B cell (primary cell): Measurements from ENCODE around the gene PREX1. TPM values are rescaled to one million over a fixed set of nuclear protein-coding genes. Genes with fewer than 3 reads are reported as not detected.

Experiments
- ATAC-seq: fragments of 200-7000 bp; cut with Tn5 transposase; one replicate; pipeline ENCODE4 v1.10.0; 2021; ENCODE audit warnings: low read depth, mild to moderate bottlenecking, moderate number of reproducible peaks, moderate library complexity
- CTCF ChIA-PET: fragments of 350-600 bp; sonication (Branson Sonifier 250); formaldehyde crosslinking; loops from one replicate; lab custom pipeline; 2021; ENCODE audit warnings: antibody characterized with exemption, inconsistent platforms; lab: Charles Lee
- POLR2A ChIA-PET: fragments of 350-600 bp; sonication (Branson Sonifier 250); formaldehyde crosslinking; loops from one replicate; lab custom pipeline; 2021; ENCODE audit warnings: antibody characterized with exemption; lab: Charles Lee
- DNase-seq: peaks from one replicate; pipeline ENCODE4 v3.0.0; 2013
- H2AFZ ChIP-seq: 2 replicates; pipeline ENCODE4 v1.6.1; 2012; ENCODE audit warnings: mild to moderate bottlenecking, low read depth, low read length; ENCODE audit not compliant: insufficient read depth, poor library complexity, severe bottlenecking
- H3K27ac ChIP-seq, 2 donors: 1 replicate in 1 of 2; 2 replicates in 1 of 2; pipeline ENCODE4 v1.5.1; 2012 to 2013; ENCODE audit warnings: low read length in 2 of 2, mild to moderate bottlenecking in 2 of 2, moderate library complexity in 1 of 2
- H3K27me3 ChIP-seq, 4 experiments: fragments of 200-600 bp in 1 of 4; sonication (generic) in 1 of 4; replicated peaks in 1 of 4; 1 replicate in 2 of 4; 2 replicates in 2 of 4; pipeline versions ENCODE4 v1.6.1 to v1.7.0; 2013 to 2016; ENCODE audit warnings: low read length in 3 of 4, mild to moderate bottlenecking in 2 of 4, mixed read lengths in 1 of 4, moderate library complexity in 1 of 4; ENCODE audit not compliant: insufficient read depth in 4 of 4, control insufficient read depth in 3 of 4; ENCODE audit errors: control extremely low read depth in 1 of 4
- H3K36me3 ChIP-seq, 2 experiments: replicated peaks in 1 of 2; 1 replicate in 1 of 2; 2 replicates in 1 of 2; pipeline versions ENCODE4 v1.6.1 to v1.7.1; 2013; ENCODE audit warnings: low read length in 1 of 2; ENCODE audit not compliant: insufficient read depth in 2 of 2, control insufficient read depth in 1 of 2; ENCODE audit errors: control extremely low read depth in 1 of 2, extremely low read depth in 1 of 2
- H3K4me1 ChIP-seq, 2 donors: fragments of 200-600 bp in 1 of 2; sonication (generic) in 1 of 2; 1 replicate in 1 of 2; 2 replicates in 1 of 2; pipeline versions ENCODE4 v1.5.1 to v1.6.1; 2013 to 2017; ENCODE audit warnings: low read length in 2 of 2; ENCODE audit not compliant: control insufficient read depth in 2 of 2, insufficient read depth in 2 of 2
- H3K4me2 ChIP-seq: replicated peaks from 2 replicates; pipeline ENCODE3; 2012; ENCODE audit warnings: mild to moderate bottlenecking, low read depth, low read length; ENCODE audit not compliant: poor library complexity, severe bottlenecking
- H3K4me3 ChIP-seq, 5 experiments: fragments of 200-600 bp in 1 of 5; sonication (generic) in 1 of 5; 1 replicate in 3 of 5; 2 replicates in 2 of 5; pipeline versions ENCODE4 v1.5.1 to v1.7.0; 2011 to 2016; ENCODE audit warnings: low read length in 4 of 5, mild to moderate bottlenecking in 4 of 5, low read depth in 2 of 5, control low read depth in 1 of 5, moderate library complexity in 1 of 5; ENCODE audit not compliant: insufficient read depth in 1 of 5; ENCODE audit errors: control extremely low read depth in 1 of 5, extremely low read depth in 1 of 5
- H3K79me2 ChIP-seq: fragments of 200-600 bp; sonication (generic); one replicate; pipeline ENCODE4 v1.6.0; 2016; ENCODE audit warnings: low read length; ENCODE audit not compliant: control insufficient read depth, insufficient read depth
- H3K9ac ChIP-seq: fragments of 200-600 bp; sonication (generic); 2 replicates; pipeline ENCODE4 v1.6.1; 2017; ENCODE audit warnings: mild to moderate bottlenecking, low read length, moderate library complexity
- H3K9me3 ChIP-seq, 3 donors: one replicate each; pipeline versions ENCODE4 v1.6.1 to v1.7.1; 2013; ENCODE audit warnings: low read length in 2 of 3; ENCODE audit not compliant: control insufficient read depth in 2 of 3, insufficient read depth in 1 of 3; ENCODE audit errors: control extremely low read depth in 1 of 3
- H4K20me1 ChIP-seq: 2 replicates; pipeline ENCODE4 v1.6.0; 2012; ENCODE audit warnings: mild to moderate bottlenecking, low read length; ENCODE audit not compliant: insufficient read depth, control insufficient read depth, poor library complexity, severe bottlenecking
- H3K27ac Mint-ChIP-seq: one replicate; pipeline ENCODE4 v1.8.0; 2021; ENCODE audit warnings: mixed read lengths
- H3K27me3 Mint-ChIP-seq: one replicate; pipeline ENCODE4 v1.8.0; 2021; ENCODE audit warnings: mixed read lengths
- H3K4me1 Mint-ChIP-seq: one replicate; pipeline ENCODE4 v1.8.0; 2021; ENCODE audit warnings: mixed read lengths
- H3K4me3 Mint-ChIP-seq: one replicate; pipeline ENCODE4 v1.8.0; 2021; ENCODE audit warnings: mixed read lengths
- H3K9me3 Mint-ChIP-seq: one replicate; pipeline ENCODE4 v1.8.0; 2022; ENCODE audit warnings: mixed read lengths; ENCODE audit not compliant: insufficient read depth
- EZH2 ChIP-seq: IDR thresholded peaks from 2 replicates; pipeline ENCODE4 v1.6.1; 2012; ENCODE audit warnings: borderline replicate concordance, low read depth, mild to moderate bottlenecking, moderate library complexity, low read length; ENCODE audit not compliant: insufficient read depth, poor library complexity, severe bottlenecking
- WGBS: methylation state at CpG from one replicate; pipeline ENCODE4 v1.1.5; 2013; ENCODE audit warnings: missing lambda C conversion rate; ENCODE audit not compliant: insufficient coverage; 5-methylcytosine and 5-hydroxymethylcytosine counted together
- intact Hi-C: fragments of 100-400 bp; cut with micrococcal nuclease; formaldehyde crosslinking; loops from one replicate; pipeline ENCODE4 v1.10.0; 2022
- polyA plus RNA-seq: library from polyadenylated mRNA; depleted of rRNA; stranded (reverse); fragments of >200 nt; gene quantifications from 2 replicates; pipeline ENCODE4 v1.2.3, GENCODE V29; 2012
- total RNA-seq, 2 donors: library from RNA; stranded (reverse); fragments of 120-200 nt in 1 of 2; gene quantifications; 1 replicate in 1 of 2; 2 replicates in 1 of 2; pipeline versions ENCODE4 v1.2.3 to v1.2.4, GENCODE V29; 2013 to 2022
- TF ChIP-seq, protein P1 (sequence below): fragments of 200-600 bp; IDR thresholded peaks from one replicate; pipeline ENCODE4 v1.8.0; 2022; ENCODE audit warnings: antibody characterized with exemption, mild to moderate bottlenecking

Gene PREX1
- total and polyA plus RNA-seq, 2 donors (not counting 1 experiment from before 2014, with no cell fraction given): 79.1 to 99.4 TPM

DNA sequence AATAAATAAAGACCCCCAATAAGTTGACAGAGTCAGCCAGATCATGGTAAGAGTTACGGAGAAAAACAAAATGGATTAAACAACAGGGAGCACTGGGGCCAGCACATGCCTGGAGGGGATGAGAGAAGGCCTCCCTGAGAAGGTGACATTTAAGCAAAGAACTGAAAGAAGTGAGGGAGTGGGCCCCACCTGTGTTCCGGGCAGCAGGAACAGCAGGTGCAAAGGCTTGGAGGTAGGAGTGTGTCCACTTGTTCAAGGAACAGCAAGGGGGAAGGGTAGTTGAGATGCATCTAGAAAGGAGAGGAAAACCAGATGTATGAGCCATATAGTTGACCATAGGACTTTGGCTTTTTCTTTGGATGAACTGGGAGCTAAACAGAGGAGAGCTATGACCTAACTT is 7.6 kb upstream of the PREX1 start:
- DNase-seq (no peak), ATAC-seq (no peak)
- Histone ChIP-seq H2AFZ (no peak overlapping the region), H3K9ac (no peak overlapping the region), H3K4me1 (peaks cover 30 to 39% of the 10 kb centered on the region in 2 donors), H3K4me3 (no peak overlapping the region), H3K79me2 (no peaks in the 10 kb centered on the region), H3K27ac (no peak overlapping the region), H3K36me3 (no peaks in the 10 kb centered on the region), H3K27me3 (no peaks in the 10 kb centered on the region), H4K20me1 (no peaks in the 10 kb centered on the region), H3K4me2 (no peak overlapping the region), H3K9me3 (no peaks in the 10 kb centered on the region)
- Mint-ChIP-seq H3K27ac (no peak overlapping the region), H3K4me3 (no peak overlapping the region), H3K4me1 (peaks cover 42% of the 10 kb centered on the region), H3K27me3 (no peaks in the 10 kb centered on the region), H3K9me3 (no peaks in the 10 kb centered on the region)
- intact Hi-C loops: no loop called here
- no peak for TF ChIP-seq EZH2
- TF ChIP-seq, protein P1, sequence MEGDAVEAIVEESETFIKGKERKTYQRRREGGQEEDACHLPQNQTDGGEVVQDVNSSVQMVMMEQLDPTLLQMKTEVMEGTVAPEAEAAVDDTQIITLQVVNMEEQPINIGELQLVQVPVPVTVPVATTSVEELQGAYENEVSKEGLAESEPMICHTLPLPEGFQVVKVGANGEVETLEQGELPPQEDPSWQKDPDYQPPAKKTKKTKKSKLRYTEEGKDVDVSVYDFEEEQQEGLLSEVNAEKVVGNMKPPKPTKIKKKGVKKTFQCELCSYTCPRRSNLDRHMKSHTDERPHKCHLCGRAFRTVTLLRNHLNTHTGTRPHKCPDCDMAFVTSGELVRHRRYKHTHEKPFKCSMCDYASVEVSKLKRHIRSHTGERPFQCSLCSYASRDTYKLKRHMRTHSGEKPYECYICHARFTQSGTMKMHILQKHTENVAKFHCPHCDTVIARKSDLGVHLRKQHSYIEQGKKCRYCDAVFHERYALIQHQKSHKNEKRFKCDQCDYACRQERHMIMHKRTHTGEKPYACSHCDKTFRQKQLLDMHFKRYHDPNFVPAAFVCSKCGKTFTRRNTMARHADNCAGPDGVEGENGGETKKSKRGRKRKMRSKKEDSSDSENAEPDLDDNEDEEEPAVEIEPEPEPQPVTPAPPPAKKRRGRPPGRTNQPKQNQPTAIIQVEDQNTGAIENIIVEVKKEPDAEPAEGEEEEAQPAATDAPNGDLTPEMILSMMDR: no peak
- POLR2A ChIA-PET: no interaction called here
- 92% methylated on average over 2 of the region's 2 CpGs for WGBS
- CTCF ChIA-PET: no interaction called here

DNA sequence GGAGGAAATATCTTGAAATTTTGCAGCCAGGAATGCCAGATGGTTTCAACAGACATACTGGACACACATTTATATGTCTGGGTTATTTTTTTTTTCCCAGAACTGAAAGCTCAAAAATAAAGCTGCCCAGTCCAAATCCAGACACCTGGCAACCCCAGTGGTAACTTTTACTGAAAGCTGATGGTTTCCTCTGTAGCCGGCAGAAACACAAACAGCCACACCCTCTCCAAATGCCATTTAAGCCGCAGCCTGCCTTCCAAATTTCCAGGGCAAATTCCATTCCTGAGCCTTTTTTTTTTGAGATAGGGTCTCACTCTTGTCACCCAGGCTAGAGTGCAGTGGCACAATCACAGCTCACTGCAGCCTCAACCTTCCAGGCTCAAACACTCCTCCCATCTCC is 6.5 kb upstream of the PREX1 start:
- no peak overlapping the region for H3K4me2 ChIP-seq
- H3K79me2 ChIP-seq: no peaks in the 10 kb centered on the region
- ATAC-seq (no peak), DNase-seq (no peak)
- H3K36me3 ChIP-seq: no peaks in the 10 kb centered on the region
- CTCF ChIA-PET: interaction anchor here (0.9 kb wide), 1 partner anchor 177 kb away, joined by 3 read pairs; no protein-coding TSS in a partner anchor
- TF ChIP-seq, protein P1: no peak
- no peak for TF ChIP-seq EZH2
- Mint-ChIP-seq H3K4me1 (peaks cover 36% of the 10 kb centered on the region), H3K9me3 (no peaks in the 10 kb centered on the region), H3K4me3 (no peak overlapping the region), H3K27me3 (no peaks in the 10 kb centered on the region), H3K27ac (no peak overlapping the region)
- no peak overlapping the region for H3K9ac ChIP-seq
- no peak overlapping the region for H3K4me3 ChIP-seq
- no peaks in the 10 kb centered on the region for H3K9me3 ChIP-seq
- H3K27ac ChIP-seq: no peak overlapping the region
- POLR2A ChIA-PET: no interaction called here
- H4K20me1 ChIP-seq: no peaks in the 10 kb centered on the region
- no peaks in the 10 kb centered on the region for H3K27me3 ChIP-seq
- 70% methylated on average over 2 of the region's 2 CpGs for WGBS
- peaks cover 24 to 31% of the 10 kb centered on the region in 2 donors for H3K4me1 ChIP-seq
- intact Hi-C loops: no loop called here
- no peak overlapping the region for H2AFZ ChIP-seq
